Tibial nerve (tissue), 4 donors: ENCODE measurements around the gene SFMBT2.

ENCODE experiments used
- EP300 ChIP-seq, 2 donors: sonication (generic); formaldehyde crosslinking; IDR thresholded peaks; one replicate each; pipeline ENCODE4 v1.6.1; 2017; ENCODE audit warnings: antibody characterized with exemption in 2 of 2, mild to moderate bottlenecking in 1 of 2
- POLR2A ChIP-seq, 2 donors: fragments of 450-650 bp; IDR thresholded peaks; one replicate each; pipeline ENCODE4 v1.6.1; 2017; ENCODE audit warnings: antibody characterized with exemption in 2 of 2, mild to moderate bottlenecking in 2 of 2, moderate library complexity in 2 of 2
- TF ChIP-seq, protein P1 (sequence below), 5 experiments: fragments of 200-600 bp in 3 of 5; fragments of 450-650 bp in 2 of 5; sonication (generic) in 3 of 5; IDR thresholded peaks; one replicate each; pipeline ENCODE4 v1.5.1; 2016 to 2019; ENCODE audit warnings: antibody characterized with exemption in 5 of 5, mild to moderate bottlenecking in 3 of 5, moderate library complexity in 2 of 5

DNA sequence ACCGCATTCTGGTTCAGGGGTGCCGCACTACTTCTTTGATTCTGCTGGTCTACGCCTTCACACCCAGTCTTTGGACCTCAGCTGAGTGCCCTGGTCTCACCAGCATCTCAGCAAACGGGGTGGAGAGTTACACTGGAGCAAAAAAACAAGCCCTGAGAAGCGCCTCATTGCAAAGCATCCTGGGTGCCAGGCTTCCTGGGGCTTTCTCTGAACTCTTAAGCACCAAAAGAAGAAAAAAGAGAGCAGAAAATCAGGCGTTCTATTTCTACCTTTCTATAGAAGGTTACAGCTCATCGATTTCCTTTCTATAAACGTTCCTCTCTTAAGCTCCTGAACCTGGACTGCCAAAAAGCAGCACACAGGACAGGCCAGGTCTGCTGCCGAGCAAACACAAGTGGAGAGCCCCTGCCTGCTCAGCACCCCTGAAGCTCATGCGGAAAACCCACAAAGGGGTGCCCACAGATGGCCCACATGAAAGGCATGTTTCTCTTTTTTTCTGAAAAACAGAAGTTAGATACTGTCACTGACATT, 217.9 kb downstream of the SFMBT2 start:
- TF ChIP-seq, protein P1, sequence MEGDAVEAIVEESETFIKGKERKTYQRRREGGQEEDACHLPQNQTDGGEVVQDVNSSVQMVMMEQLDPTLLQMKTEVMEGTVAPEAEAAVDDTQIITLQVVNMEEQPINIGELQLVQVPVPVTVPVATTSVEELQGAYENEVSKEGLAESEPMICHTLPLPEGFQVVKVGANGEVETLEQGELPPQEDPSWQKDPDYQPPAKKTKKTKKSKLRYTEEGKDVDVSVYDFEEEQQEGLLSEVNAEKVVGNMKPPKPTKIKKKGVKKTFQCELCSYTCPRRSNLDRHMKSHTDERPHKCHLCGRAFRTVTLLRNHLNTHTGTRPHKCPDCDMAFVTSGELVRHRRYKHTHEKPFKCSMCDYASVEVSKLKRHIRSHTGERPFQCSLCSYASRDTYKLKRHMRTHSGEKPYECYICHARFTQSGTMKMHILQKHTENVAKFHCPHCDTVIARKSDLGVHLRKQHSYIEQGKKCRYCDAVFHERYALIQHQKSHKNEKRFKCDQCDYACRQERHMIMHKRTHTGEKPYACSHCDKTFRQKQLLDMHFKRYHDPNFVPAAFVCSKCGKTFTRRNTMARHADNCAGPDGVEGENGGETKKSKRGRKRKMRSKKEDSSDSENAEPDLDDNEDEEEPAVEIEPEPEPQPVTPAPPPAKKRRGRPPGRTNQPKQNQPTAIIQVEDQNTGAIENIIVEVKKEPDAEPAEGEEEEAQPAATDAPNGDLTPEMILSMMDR (IDR thresholded peaks at IDR 0.05), result no peak
- TF ChIP-seq EP300 (IDR thresholded peaks at IDR 0.05) (no peak), POLR2A (IDR thresholded peaks at IDR 0.05) (no peak)
